HFF-Myc (cell line): ENCODE results near the gene GTSF1L.

Source experiments
- DNase-seq: peaks from one replicate; pipeline ENCODE4 v3.0.0-alpha.2; 2011; ENCODE audit warnings: low read depth; ENCODE audit errors: extremely low read depth
- H3K4me3 ChIP-seq: replicated peaks from 2 replicates; pipeline ENCODE4 v1.5.1; 2011; ENCODE audit warnings: low read depth, mild to moderate bottlenecking, control low read depth, low read length
- CTCF ChIP-seq: IDR thresholded peaks from 2 replicates; pipeline ENCODE4 v1.5.1; 2012; ENCODE audit warnings: mild to moderate bottlenecking, low read depth, low read length, control low read depth; ENCODE audit errors: missing control alignments

The GTSF1L gene

GRCh38 chr20:43736588-43737158, 9.9 kb upstream of the GTSF1L start:
- no peak for DNase-seq
- no peak overlapping the region for H3K4me3 ChIP-seq
- no peak for TF ChIP-seq CTCF

GRCh38 chr20:43731927-43732326, 5.1 kb upstream of the GTSF1L start:
- H3K4me3 ChIP-seq: no peak overlapping the region
- no peak for TF ChIP-seq CTCF
- DNase-seq: no peak

- DNase-seq: no peak
- TF ChIP-seq CTCF: no peak
- H3K4me3 ChIP-seq: no peak overlapping the region
Measured at GRCh38 chr20:43731469-43731868, 4.7 kb upstream of the GTSF1L start.

GRCh38 chr20:43728686-43729255, 2.0 kb upstream of the GTSF1L start:
- TF ChIP-seq CTCF: no peak
- H3K4me3 ChIP-seq: no peak overlapping the region
- no peak for DNase-seq

- no peak for TF ChIP-seq CTCF
- no peak for DNase-seq
- H3K4me3 ChIP-seq: no peak overlapping the region
Measured at GRCh38 chr20:43727980-43728590, 1.3 kb upstream of the GTSF1L start.

- DNase-seq: no peak
- no peak overlapping the region for H3K4me3 ChIP-seq
- TF ChIP-seq CTCF: no peak
Measured at GRCh38 chr20:43726333-43726732, 469 bp downstream of the GTSF1L start.

- no peak for DNase-seq
- TF ChIP-seq CTCF: no peak
- H3K4me3 ChIP-seq: no peak overlapping the region
Measured at GRCh38 chr20:43725666-43726065, 1.1 kb downstream of the GTSF1L start.
